Measurements from ENCODE around the gene PALM. TPM values are rescaled to one million over a fixed set of nuclear protein-coding genes. Genes with fewer than 3 reads are reported as not detected.
A peak's percentile ranks its signal among the peaks of the same experiment; 100 is the strongest.

The PALM gene
- total and polyA plus RNA-seq, 2 donors, result 23.6 to 69.3 TPM

GRCh38 chr19:788983-789700 lies 80.4 kb downstream of the PALM start:
- Histone ChIP-seq H3K4me1 (ENCODE audit: insufficient read depth) (no peaks in the 10 kb centered on the region), H3K36me3 (ENCODE audit: insufficient read depth) (no peaks in the 10 kb centered on the region), H3K27ac (ENCODE audit: low read depth) (no peak overlapping the region), H3K4me3 (ENCODE audit: low read depth, low read length) (no peak overlapping the region)
- no peak for DNase-seq (ENCODE audit: extremely low spot score)
- 43% methylated on average over 33 of the region's 33 CpGs for WGBS

DNA sequence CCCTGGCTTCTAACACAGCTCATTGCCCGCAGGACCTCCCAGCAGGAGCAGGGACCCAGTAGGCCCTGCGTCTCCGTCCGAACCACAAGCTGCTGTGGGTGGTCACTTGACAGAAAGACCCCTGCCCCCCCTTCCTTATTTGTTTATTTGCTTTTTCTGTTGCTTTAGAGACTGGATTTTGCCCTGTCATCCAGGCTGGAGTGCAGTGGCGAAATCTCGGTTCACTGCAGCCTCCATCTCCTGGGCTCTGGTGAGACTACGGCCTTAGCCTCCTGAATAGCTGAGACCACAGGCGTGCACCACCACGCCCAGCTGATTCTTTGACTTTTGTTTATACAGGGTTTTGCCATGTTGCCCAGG lies 80.9 kb downstream of the PALM start:
- Histone ChIP-seq H3K27ac (ENCODE audit: low read depth) (no peak overlapping the region), H3K36me3 (ENCODE audit: insufficient read depth) (no peaks in the 10 kb centered on the region), H3K4me1 (ENCODE audit: insufficient read depth) (no peaks in the 10 kb centered on the region), H3K4me3 (ENCODE audit: low read depth, low read length) (no peak overlapping the region)
- no peak for DNase-seq (ENCODE audit: extremely low spot score)
- WGBS, result 84% methylated on average over 9 of the region's 9 CpGs

- Histone ChIP-seq H3K4me1 (ENCODE audit: insufficient read depth) (no peaks in the 10 kb centered on the region), H3K27ac (ENCODE audit: low read depth) (no peak overlapping the region), H3K36me3 (ENCODE audit: insufficient read depth) (no peaks in the 10 kb centered on the region), H3K4me3 (ENCODE audit: low read depth, low read length) (no peak overlapping the region)
- no peak for DNase-seq (ENCODE audit: extremely low spot score)
- 85% methylated on average over 26 of the region's 26 CpGs for WGBS
Measured at GRCh38 chr19:791007-791566, 82.4 kb downstream of the PALM start.

GRCh38 chr19:791567-792305 lies 83.0 kb downstream of the PALM start:
- 57% methylated on average over 8 of the region's 8 CpGs for WGBS
- peak overlapping the region; percentile 38 for H3K27ac ChIP-seq (ENCODE audit: low read depth)

GRCh38 chr19:792306-792885 lies 83.7 kb downstream of the PALM start:
- DNase-seq (ENCODE audit: extremely low spot score), result no peak
- Histone ChIP-seq H3K4me3 (ENCODE audit: low read depth, low read length) (no peak overlapping the region), H3K36me3 (ENCODE audit: insufficient read depth) (no peaks in the 10 kb centered on the region), H3K27ac (ENCODE audit: low read depth) (peak overlapping the region; percentile 38), H3K4me1 (ENCODE audit: insufficient read depth) (no peaks in the 10 kb centered on the region)
- WGBS, result 75% methylated on average over 16 of the region's 16 CpGs

More at GRCh38 chr19:791567-792305, 83.0 kb downstream of the PALM start:
- no peak for DNase-seq (ENCODE audit: extremely low spot score)
- H3K36me3 ChIP-seq (ENCODE audit: insufficient read depth), result no peaks in the 10 kb centered on the region
- H3K4me3 ChIP-seq (ENCODE audit: low read depth, low read length), result no peak overlapping the region
- H3K4me1 ChIP-seq (ENCODE audit: insufficient read depth), result no peaks in the 10 kb centered on the region

- Histone ChIP-seq H3K27ac (ENCODE audit: low read depth) (no peak overlapping the region), H3K4me3 (ENCODE audit: low read depth, low read length) (no peak overlapping the region), H3K4me1 (ENCODE audit: insufficient read depth) (no peaks in the 10 kb centered on the region), H3K36me3 (ENCODE audit: insufficient read depth) (no peaks in the 10 kb centered on the region)
- 95% methylated on average over 12 of the region's 12 CpGs for WGBS
- DNase-seq (ENCODE audit: extremely low spot score), result no peak
Measured at GRCh38 chr19:793806-794205, 85.1 kb downstream of the PALM start.

GRCh38 chr19:795073-795611 lies 86.4 kb downstream of the PALM start:
- DNase-seq (ENCODE audit: extremely low spot score), result no peak
- Histone ChIP-seq H3K36me3 (ENCODE audit: insufficient read depth) (no peaks in the 10 kb centered on the region), H3K4me3 (ENCODE audit: low read depth, low read length) (no peak overlapping the region), H3K27ac (ENCODE audit: low read depth) (peak overlapping the region; percentile 13), H3K4me1 (ENCODE audit: insufficient read depth) (no peaks in the 10 kb centered on the region)
- 47% methylated on average over 28 of the region's 28 CpGs for WGBS

DNA sequence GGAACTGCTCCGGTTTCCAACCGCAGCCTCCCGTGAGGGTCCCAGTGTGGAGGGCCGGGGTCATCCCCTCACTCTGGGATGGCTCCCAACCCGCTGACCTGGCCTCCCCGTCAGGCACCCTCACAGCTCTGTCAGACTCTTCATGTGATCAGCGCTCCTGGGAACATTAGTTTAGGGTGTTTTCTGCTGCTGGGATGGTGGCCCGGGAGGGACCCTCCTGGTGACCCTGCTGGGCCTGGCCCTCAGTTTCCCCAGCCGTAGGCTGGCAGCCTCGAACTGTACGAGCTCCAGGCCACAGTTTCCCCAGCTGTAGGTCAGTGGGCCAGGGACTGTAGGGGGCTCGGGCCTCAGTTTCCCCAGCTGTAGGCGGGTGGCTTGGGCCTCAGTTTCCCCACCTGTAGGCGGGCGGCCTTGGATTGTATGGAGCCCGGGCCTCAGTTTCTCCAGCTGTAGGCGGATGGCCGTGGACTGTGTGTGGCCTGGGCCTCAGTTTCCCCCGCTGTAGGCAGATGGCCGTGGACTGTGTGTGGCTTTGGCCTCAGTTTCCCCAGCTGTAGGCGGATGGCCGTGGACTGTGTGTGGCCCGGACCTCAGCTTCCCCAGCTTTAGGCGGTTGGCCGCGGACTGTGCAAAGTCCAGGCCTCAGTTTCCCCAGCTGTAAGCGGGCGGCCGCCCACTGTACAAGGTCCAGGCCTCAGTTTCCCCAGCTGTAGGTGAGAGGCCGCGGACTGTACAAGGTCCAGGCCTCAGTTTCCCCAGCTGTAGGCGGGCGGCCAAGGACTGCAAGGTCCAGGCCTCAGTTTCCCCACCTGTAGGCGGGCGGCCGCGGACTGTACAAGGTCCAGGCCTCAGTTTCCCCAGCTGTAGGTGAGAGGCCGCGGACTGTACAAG lies 87.2 kb downstream of the PALM start:
- Histone ChIP-seq H3K36me3 (ENCODE audit: insufficient read depth) (no peaks in the 10 kb centered on the region), H3K4me1 (ENCODE audit: insufficient read depth) (no peaks in the 10 kb centered on the region), H3K4me3 (ENCODE audit: low read depth, low read length) (peak overlapping the region; percentile 50), H3K27ac (ENCODE audit: low read depth) (peak overlapping the region; percentile 67)
- WGBS, result 72% methylated on average over 39 of the region's 39 CpGs
- DNase-seq (ENCODE audit: extremely low spot score), result no peak

GRCh38 chr19:796692-797527 lies 88.2 kb downstream of the PALM start, which contains the start of gene PTBP1:
TSS of gene PTBP1 (plus strand) at chr19:797452. CDS start at chr19:797498, 46 bp downstream.
- peak; percentile 100 for DNase-seq (ENCODE audit: extremely low spot score)
- no peaks in the 10 kb centered on the region for H3K36me3 ChIP-seq (ENCODE audit: insufficient read depth)
- WGBS, result under 1% methylated on average over 83 of the region's 83 CpGs
- H3K4me1 ChIP-seq (ENCODE audit: insufficient read depth), result peaks cover 7% of the 10 kb centered on the region
- H3K4me3 ChIP-seq (ENCODE audit: low read depth, low read length), result peak within 1 kb of the TSS; percentile 92
- H3K27ac ChIP-seq (ENCODE audit: low read depth), result peak within 1 kb of the TSS; percentile 91

Other genes starting within 250 kb of the PALM start
- gene SHC2, start 247.9 kb upstream of the PALM start, total RNA-seq, result 10.8 TPM
- 24.2 TPM for gene SHC2, start 247.9 kb upstream of the PALM start, polyA plus RNA-seq
- 1.3 TPM for gene MADCAM1, start 212.4 kb upstream of the PALM start, total RNA-seq
- 0.34 TPM for gene MADCAM1, start 212.4 kb upstream of the PALM start, polyA plus RNA-seq
- 9.3 TPM for gene TPGS1, start 201.4 kb upstream of the PALM start, total RNA-seq
- 30.3 TPM for gene TPGS1, start 201.4 kb upstream of the PALM start, polyA plus RNA-seq
- gene CDC34, start 177.2 kb upstream of the PALM start, total RNA-seq, result 30.4 TPM
- gene CDC34, start 177.2 kb upstream of the PALM start, polyA plus RNA-seq, result 89.8 TPM
- gene GZMM, start 164.9 kb upstream of the PALM start, total RNA-seq, result 0.63 TPM
- gene GZMM, start 164.9 kb upstream of the PALM start, polyA plus RNA-seq, result 1.5 TPM
- 89.9 TPM for gene BSG, start 136.3 kb upstream of the PALM start, total RNA-seq
- gene BSG, start 136.3 kb upstream of the PALM start, polyA plus RNA-seq, result 989 TPM
- gene HCN2, start 119.1 kb upstream of the PALM start, total RNA-seq, result 0.26 TPM
- gene HCN2, start 119.1 kb upstream of the PALM start, polyA plus RNA-seq, result 0.43 TPM
- 10.3 TPM for gene POLRMT, start 75.4 kb upstream of the PALM start, total RNA-seq
- gene POLRMT, start 75.4 kb upstream of the PALM start, polyA plus RNA-seq, result 44.6 TPM
- not detected for gene FGF22, start 69.1 kb upstream of the PALM start, total RNA-seq
- 1.6 TPM for gene FGF22, start 69.1 kb upstream of the PALM start, polyA plus RNA-seq
- gene RNF126, start 45.7 kb upstream of the PALM start, total RNA-seq, result 8.6 TPM
- 41.8 TPM for gene RNF126, start 45.7 kb upstream of the PALM start, polyA plus RNA-seq
- gene FSTL3, start 32.5 kb upstream of the PALM start, total RNA-seq, result 23.3 TPM
- 86.9 TPM for gene FSTL3, start 32.5 kb upstream of the PALM start, polyA plus RNA-seq
- not detected for gene PRSS57, start 13.5 kb upstream of the PALM start, total RNA-seq
- not detected for gene PRSS57, start 13.5 kb upstream of the PALM start, polyA plus RNA-seq
- gene MISP, start 42.2 kb downstream of the PALM start, total RNA-seq, result 1.4 TPM
- 0.91 TPM for gene MISP, start 42.2 kb downstream of the PALM start, polyA plus RNA-seq
- 104 TPM for gene PTBP1, start 88.5 kb downstream of the PALM start, total RNA-seq
- 108 TPM for gene PTBP1, start 88.5 kb downstream of the PALM start, polyA plus RNA-seq
- gene PLPPR3, start 113.0 kb downstream of the PALM start, total RNA-seq, result 2.1 TPM
- 0.03 TPM for gene PLPPR3, start 113.0 kb downstream of the PALM start, polyA plus RNA-seq
- not detected for gene AZU1, start 118.9 kb downstream of the PALM start, total RNA-seq
- 0.15 TPM for gene AZU1, start 118.9 kb downstream of the PALM start, polyA plus RNA-seq
- 0.26 TPM for gene PRTN3, start 132.1 kb downstream of the PALM start, total RNA-seq
- gene PRTN3, start 132.1 kb downstream of the PALM start, polyA plus RNA-seq, result 0.08 TPM
- gene ELANE, start 143.4 kb downstream of the PALM start, total RNA-seq, result not detected
- gene ELANE, start 143.4 kb downstream of the PALM start, polyA plus RNA-seq, result 5.7 TPM
- 84.4 TPM for gene CFD, start 150.7 kb downstream of the PALM start, total RNA-seq
- gene CFD, start 150.7 kb downstream of the PALM start, polyA plus RNA-seq, result 2,164 TPM
- gene MED16, start 184.3 kb downstream of the PALM start, total RNA-seq, result 21.2 TPM
- 59.8 TPM for gene MED16, start 184.3 kb downstream of the PALM start, polyA plus RNA-seq
- gene RNU6-9, start 184.5 kb downstream of the PALM start, total RNA-seq, result not detected
- gene RNU6-9, start 184.5 kb downstream of the PALM start, polyA plus RNA-seq, result not detected
- gene R3HDM4, start 204.3 kb downstream of the PALM start, total RNA-seq, result 16.0 TPM
- gene R3HDM4, start 204.3 kb downstream of the PALM start, polyA plus RNA-seq, result 62.3 TPM
- gene KISS1R, start 208.4 kb downstream of the PALM start, total RNA-seq, result not detected
- gene KISS1R, start 208.4 kb downstream of the PALM start, polyA plus RNA-seq, result 0.28 TPM
- 9.1 TPM for gene ARID3A, start 217.1 kb downstream of the PALM start, total RNA-seq
- 6.1 TPM for gene ARID3A, start 217.1 kb downstream of the PALM start, polyA plus RNA-seq

Data from urinary bladder (tissue), 4 donors.